HG02678 (cell line): ENCODE results near the gene ARRB1.
A peak's percentile ranks its signal among the peaks of the same experiment; 100 is the strongest.
"Not testable (repeated sequence)": the region's sequence is repeated elsewhere in the genome, so short reads cannot be mapped to it uniquely, and the experiment has no call there.

Experiments used
- ATAC-seq: cut with Tn5 transposase; IDR thresholded peaks from one replicate; pipeline ENCODE4 v1.9.1; 2021; ENCODE audit warnings: mild to moderate bottlenecking, moderate library complexity; ENCODE audit not compliant: unreplicated experiment

ARRB1 gene

GRCh38 chr11:75371949-75372876 lies 20.8 kb upstream of the ARRB1 start:
- ATAC-seq = no peak

- no peak for ATAC-seq
These were observed 18.2 kb upstream of the ARRB1 start for GRCh38 chr11:75369560-75370255.

DNA sequence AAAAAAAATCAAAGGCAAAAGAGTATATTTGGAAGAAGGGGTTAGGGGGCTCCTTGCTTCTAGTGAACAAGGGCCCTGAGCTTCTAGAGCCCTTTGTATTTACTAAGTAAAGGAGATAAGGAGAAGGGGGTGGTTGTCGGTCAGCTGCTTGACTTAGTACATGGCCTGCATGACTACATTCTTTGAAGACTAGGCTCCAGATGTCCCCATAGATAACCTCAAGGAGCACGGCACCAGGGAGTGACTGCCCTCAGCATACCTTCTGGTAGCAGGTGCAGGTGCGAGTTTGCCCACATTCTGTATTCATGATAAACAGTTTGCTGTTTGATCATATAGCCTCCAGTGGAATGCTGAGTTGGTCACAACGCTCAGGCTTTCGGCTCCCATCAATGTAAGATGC lies 15.4 kb upstream of the ARRB1 start:
- ATAC-seq = not testable (repeated sequence)

DNA sequence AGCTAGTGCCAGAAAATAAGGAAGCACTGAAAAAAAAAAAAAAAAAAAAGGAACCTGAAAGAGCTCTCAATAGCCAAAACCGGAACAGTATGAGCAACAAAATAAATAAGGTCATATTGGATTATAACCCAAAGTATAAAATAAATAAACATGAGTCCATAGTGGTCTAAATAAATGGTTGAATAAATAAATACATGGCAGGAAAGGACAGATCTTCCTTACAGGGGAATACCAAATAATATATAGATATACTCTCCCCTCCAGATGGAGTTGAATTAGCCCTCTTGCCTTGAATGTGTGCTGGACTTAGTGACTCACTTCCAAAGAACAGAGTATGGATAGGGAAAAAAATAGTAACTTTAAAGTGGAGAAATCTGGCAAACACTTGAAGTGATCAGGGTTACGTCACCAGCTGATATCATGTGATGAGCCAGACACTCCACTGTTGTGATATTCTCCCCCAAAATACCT lies 14.3 kb upstream of the ARRB1 start:
- no peak for ATAC-seq

- ATAC-seq = not testable (repeated sequence)
These were observed 10.8 kb upstream of the ARRB1 start for GRCh38 chr11:75362285-75362684.

GRCh38 chr11:75356613-75357012 lies 5.2 kb upstream of the ARRB1 start:
- no peak for ATAC-seq

DNA sequence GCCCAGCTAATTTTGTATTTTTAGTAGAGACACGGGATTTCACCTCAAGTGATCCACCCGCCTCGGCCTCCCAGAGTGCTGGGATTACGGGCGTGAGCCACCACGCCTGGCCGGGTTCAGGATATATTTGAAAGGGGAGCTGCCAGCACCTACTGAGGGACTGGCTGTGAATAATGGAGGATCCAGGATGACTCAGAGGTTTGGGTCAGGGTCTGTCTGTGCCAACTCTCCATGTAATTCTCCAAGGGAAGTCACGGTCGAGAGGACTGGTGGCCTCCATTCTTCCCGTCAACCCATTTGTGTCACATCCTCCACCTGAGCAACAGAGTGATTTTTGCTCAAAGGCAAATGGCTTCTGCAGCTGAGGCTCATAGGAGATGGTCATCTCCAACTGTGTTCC lies 3.6 kb upstream of the ARRB1 start:
- ATAC-seq = no peak

- ATAC-seq = no peak
These were observed 1.2 kb upstream of the ARRB1 start for GRCh38 chr11:75352588-75353206.

- ATAC-seq = no peak
These were observed 528 bp upstream of the ARRB1 start for GRCh38 chr11:75351791-75352587.

- no peak for ATAC-seq
These were observed 519 bp downstream of the ARRB1 start for GRCh38 chr11:75350743-75351540.

DNA sequence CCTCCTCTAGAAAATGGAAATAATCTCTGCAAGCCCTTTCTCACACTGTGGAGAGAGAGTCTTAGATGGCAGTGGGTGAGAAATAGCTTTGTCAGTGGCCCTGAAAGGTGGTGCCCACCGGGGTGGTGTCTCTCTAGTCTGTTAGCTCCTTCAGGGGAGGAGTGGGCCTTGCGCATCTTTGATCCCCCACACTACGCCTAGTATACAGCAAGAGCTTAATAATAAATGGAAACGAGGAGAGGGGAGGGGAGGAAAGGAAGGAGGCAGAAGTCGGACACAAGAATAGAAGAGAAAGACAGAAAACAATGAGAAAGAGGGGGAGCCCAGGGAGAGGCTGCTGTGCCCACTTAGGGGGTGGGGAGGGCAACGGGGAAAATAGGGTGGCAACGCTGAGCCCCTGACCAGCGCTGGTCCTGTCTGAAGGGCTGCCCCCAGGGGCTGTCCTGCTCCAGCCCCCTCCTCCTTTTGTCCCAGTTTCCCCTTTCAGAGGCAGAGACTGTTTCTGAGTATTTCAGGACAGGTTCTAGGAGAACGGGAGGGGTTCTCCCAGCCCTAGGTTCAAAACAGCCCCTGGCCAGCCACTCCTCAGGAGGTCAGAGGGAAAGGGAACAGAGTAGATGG lies 1.2 kb downstream of the ARRB1 start:
- ATAC-seq = no peak

GRCh38 chr11:75349521-75350116 lies 1.8 kb downstream of the ARRB1 start:
- no peak for ATAC-seq

- no peak for ATAC-seq
These were observed 3.5 kb downstream of the ARRB1 start for GRCh38 chr11:75347781-75348566.

DNA sequence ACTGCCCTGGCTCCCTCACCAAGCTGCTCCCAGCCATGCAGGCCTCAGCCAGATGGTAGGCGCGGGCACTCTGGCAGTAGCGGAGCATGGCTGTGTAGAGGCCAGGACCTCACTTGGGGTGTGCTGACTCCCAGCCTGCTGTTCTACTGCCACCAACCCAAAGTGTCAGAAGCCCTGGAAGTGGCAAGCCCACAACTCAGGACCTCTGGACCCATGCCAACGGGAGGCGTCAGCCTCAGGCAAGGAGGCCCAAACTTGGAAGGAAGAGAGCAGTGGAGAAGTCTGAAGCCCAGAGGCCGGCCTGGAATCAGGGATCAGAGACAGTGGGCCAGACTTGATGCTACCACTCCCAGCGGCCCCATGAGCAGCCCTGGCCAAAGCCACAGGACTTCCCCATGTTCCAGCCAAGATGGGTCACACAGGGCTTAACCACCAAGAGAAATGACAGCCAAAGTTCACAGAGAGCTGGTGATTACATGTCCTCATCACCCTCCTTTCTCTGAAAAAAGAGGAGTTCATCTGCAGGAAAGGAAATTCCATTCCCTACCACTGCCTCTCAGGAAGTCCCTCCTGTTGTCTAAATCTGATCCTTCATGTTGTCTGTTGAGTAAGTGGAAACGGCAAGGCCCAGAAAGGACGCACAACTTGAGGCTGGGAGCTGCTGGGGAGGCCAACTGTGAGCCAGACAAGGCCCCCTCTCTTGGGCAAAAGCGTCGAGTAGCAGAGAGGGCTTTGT lies 4.4 kb downstream of the ARRB1 start:
- ATAC-seq = no peak

GRCh38 chr11:75346296-75346695 lies 5.2 kb downstream of the ARRB1 start:
- ATAC-seq = no peak

GRCh38 chr11:75345455-75346160 lies 5.9 kb downstream of the ARRB1 start:
- ATAC-seq = peak; percentile 40
